ENCODE data around the gene TCL1A. TPM values are rescaled to one million over a fixed set of nuclear protein-coding genes. Genes with fewer than 3 reads are reported as not detected.

Gene TCL1A, protein sequence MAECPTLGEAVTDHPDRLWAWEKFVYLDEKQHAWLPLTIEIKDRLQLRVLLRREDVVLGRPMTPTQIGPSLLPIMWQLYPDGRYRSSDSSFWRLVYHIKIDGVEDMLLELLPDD
- not detected in 2 replicates for total RNA-seq

DNA sequence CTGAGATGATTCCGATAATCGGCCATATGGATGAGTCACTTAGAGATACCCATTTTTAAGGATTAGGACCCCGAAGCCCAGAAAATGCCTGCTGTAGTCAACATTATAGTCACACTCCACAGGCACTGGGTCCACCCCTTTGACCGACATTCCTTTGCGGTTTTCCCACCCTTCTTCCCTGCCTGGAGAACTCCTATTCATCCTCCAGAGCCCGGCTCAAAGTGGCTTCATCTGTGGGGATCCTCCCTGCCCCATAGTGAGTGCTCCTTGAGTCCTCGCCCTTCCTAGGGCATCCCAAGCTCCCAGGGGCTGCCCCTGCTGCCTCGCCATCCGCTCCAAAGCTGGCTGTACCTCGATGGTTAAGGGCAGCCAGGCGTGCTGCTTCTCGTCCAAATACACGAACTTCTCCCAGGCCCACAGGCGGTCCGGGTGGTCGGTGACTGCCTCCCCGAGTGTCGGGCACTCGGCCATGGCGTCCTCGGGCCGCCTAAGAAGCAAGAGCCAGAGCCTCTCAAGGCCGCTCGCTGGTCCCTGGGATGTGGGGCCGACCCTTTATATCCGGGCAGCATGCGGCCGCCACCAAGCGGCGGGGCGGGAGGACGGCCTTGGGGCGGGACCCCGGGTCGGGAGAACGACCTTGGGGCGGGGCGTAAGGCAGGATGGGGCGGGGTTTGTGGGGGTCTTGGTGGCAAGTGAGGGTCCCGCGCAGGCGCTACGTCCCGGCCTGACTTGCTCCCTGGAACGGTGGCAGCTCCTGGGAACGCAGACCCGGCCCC is at the start of gene TCL1A:
TCL1A (minus strand) TSS at position 530 of the 776 bp plus-strand sequence; CDS start at position 471, 59 bp downstream.

DNA sequence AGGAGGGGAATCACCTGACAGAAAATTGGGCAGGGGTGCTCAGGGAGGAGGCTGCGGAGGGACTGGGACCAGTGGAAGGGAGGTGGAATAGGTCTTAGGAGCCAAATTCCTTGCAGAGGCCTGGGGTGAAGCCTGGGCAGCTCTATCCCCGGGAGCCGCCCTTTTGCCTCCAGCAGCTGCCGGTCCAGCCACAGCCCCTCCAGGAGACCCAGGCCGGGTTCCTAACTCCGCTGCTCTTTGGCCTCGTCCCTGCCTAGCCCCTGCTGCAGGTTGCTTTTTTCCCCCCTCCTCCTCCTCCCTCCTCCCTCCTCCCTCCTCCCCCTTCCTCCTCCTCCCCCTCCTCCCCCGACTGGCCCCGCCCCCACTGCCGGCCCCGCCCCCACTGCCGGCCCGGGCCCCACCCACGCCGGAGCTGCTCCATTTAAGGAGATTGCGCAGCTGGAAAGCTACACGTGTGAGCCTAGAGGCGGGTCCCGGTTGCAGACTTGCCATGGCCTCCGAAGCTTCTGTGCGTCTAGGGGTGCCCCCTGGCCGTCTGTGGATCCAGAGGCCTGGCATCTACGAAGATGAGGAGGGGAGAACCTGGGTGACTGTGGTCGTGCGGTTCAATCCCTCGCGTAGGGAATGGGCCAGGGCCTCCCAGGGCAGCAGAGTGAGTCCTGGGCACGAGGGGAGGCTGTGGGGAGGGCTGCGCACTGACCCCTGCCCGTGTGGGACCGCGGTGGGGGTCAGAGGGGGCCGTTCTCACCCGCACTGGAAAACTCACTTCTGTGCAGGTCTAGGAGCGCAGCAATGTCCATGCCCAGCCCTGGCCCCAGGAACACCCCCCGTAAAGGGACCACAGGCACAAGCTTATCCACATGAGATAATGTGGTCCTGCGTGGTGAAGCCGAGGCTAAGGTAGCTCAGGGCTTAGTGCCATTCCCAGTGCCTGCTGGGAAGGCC is 27.7 kb downstream of the TCL1A start, which contains the start of gene TCL1B:
TCL1B (plus strand) TSS at position 449 of the 945 bp plus-strand sequence; CDS start at position 491, 42 bp downstream.

Other genes with a start within 250 kb of the TCL1A start
- 38.7 and 57.7 TPM in 2 replicates for gene SYNE3, start 197.5 kb downstream of the TCL1A start, total RNA-seq
- gene GLRX5, start 179.1 kb downstream of the TCL1A start, total RNA-seq = 42.0 and 45.3 TPM in 2 replicates
- not detected in 2 replicates for gene TCL1B, start 27.7 kb downstream of the TCL1A start, total RNA-seq
- gene TUNAR, start 162.7 kb upstream of the TCL1A start, total RNA-seq = not detected in 2 replicates

Measured in aortic smooth muscle cell (primary cell).